HEK293 (cell line): ENCODE data around the gene GALNS.

Source experiments
- CTCF ChIA-PET: fragments of 350-600 bp; formaldehyde crosslinking; extraction: SDS; loops from one replicate; lab custom pipeline; 2021; ENCODE audit warnings: antibody characterized with exemption; lab: Yijun Ruan, JAX
- POLR2A ChIA-PET: fragments of 300-600 bp; formaldehyde crosslinking; extraction: SDS; loops from one replicate; lab custom pipeline; 2020; ENCODE audit warnings: antibody characterized with exemption, inconsistent platforms; lab: Yijun Ruan, JAX
- H3K27ac ChIP-seq: fragments of 200-500 bp; sonication (Bioruptor generic); 2 replicates; pipeline ENCODE4 v1.5.1; 2014; ENCODE audit warnings: low read depth, low read length, control low read depth, inconsistent platforms; ENCODE audit errors: extremely low read depth
- H3K36me3 ChIP-seq, 2 experiments: fragments of 200-500 bp in 1 of 2; sonication (Bioruptor generic) in 1 of 2; 1 replicate in 1 of 2; 2 replicates in 1 of 2; pipeline ENCODE4 v1.5.1; 2014 to 2017; ENCODE audit warnings: inconsistent platforms in 2 of 2, low read length in 2 of 2; ENCODE audit not compliant: control insufficient read depth in 2 of 2, insufficient read depth in 1 of 2
- H3K4me1 ChIP-seq: fragments of 200-500 bp; sonication (Bioruptor generic); 2 replicates; pipeline ENCODE4 v1.5.1; 2014; ENCODE audit warnings: mild to moderate bottlenecking, low read length, inconsistent platforms; ENCODE audit not compliant: control insufficient read depth, insufficient read depth
- H3K4me3 ChIP-seq: 2 replicates; pipeline ENCODE4 v1.5.1; 2011; ENCODE audit warnings: low read depth, mild to moderate bottlenecking, control low read depth, low read length, moderate library complexity
- H3K9me3 ChIP-seq: fragments of 200-500 bp; sonication (Bioruptor generic); 2 replicates; pipeline ENCODE4 v1.5.1; 2014; ENCODE audit warnings: low read depth, low read length, inconsistent platforms; ENCODE audit not compliant: control insufficient read depth, insufficient read depth
- EGR2 ChIP-seq: fragments of 450-650 bp; formaldehyde crosslinking; IDR thresholded peaks from 2 replicates; pipeline ENCODE4 v1.5.1; 2016; ENCODE audit warnings: low read depth, missing biosample characterization, missing genetic modification characterization
- IKZF3 ChIP-seq: fragments of 450-650 bp; IDR thresholded peaks from 2 replicates; pipeline ENCODE4 v1.5.0; 2018; ENCODE audit warnings: missing biosample characterization, mild to moderate bottlenecking, missing genetic modification characterization, moderate library complexity
- SCRT2 ChIP-seq: fragments of 450-650 bp; formaldehyde crosslinking; IDR thresholded peaks from 2 replicates; pipeline ENCODE4 v1.5.1; 2016; ENCODE audit warnings: missing biosample characterization, missing genetic modification characterization
- SP2 ChIP-seq: fragments of 450-650 bp; formaldehyde crosslinking; IDR thresholded peaks from 2 replicates; pipeline ENCODE4 v1.5.1; 2016; ENCODE audit warnings: missing biosample characterization, missing genetic modification characterization
- TSHZ1 ChIP-seq: fragments of 450-650 bp; formaldehyde crosslinking; IDR thresholded peaks from 2 replicates; pipeline ENCODE4 v1.5.1; 2016; ENCODE audit warnings: missing biosample characterization, missing genetic modification characterization, borderline replicate concordance
- ZBTB20 ChIP-seq: fragments of 450-650 bp; formaldehyde crosslinking; IDR thresholded peaks from 2 replicates; pipeline ENCODE4 v1.5.1; 2016; ENCODE audit warnings: missing biosample characterization, missing genetic modification characterization
- ZBTB48 ChIP-seq: fragments of 450-650 bp; formaldehyde crosslinking; IDR thresholded peaks from 2 replicates; pipeline ENCODE4 v1.5.1; 2016; ENCODE audit warnings: missing biosample characterization, missing genetic modification characterization
- ZEB2 ChIP-seq: fragments of 450-650 bp; formaldehyde crosslinking; IDR thresholded peaks from 2 replicates; pipeline ENCODE4 v1.5.1; 2016; ENCODE audit warnings: missing biosample characterization, missing genetic modification characterization
- ZIC2 ChIP-seq: fragments of 450-650 bp; formaldehyde crosslinking; IDR thresholded peaks from 2 replicates; pipeline ENCODE4 v1.5.1; 2016; ENCODE audit warnings: missing biosample characterization, missing genetic modification characterization
- ZNF133 ChIP-seq: fragments of 450-650 bp; formaldehyde crosslinking; IDR thresholded peaks from 2 replicates; pipeline ENCODE4 v1.5.1; 2016; ENCODE audit warnings: missing biosample characterization, missing genetic modification characterization
- ZNF146 ChIP-seq: fragments of 450-650 bp; formaldehyde crosslinking; IDR thresholded peaks from 2 replicates; pipeline ENCODE4 v1.5.1; 2016; ENCODE audit warnings: missing biosample characterization, missing genetic modification characterization
- ZNF174 ChIP-seq: fragments of 450-650 bp; formaldehyde crosslinking; IDR thresholded peaks from 2 replicates; pipeline ENCODE4 v1.5.0; 2017; ENCODE audit warnings: missing biosample characterization, mild to moderate bottlenecking, missing genetic modification characterization
- ZNF23 ChIP-seq: fragments of 450-650 bp; formaldehyde crosslinking; IDR thresholded peaks from 2 replicates; pipeline ENCODE4 v1.5.1; 2016; ENCODE audit warnings: missing biosample characterization, missing genetic modification characterization, borderline replicate concordance
- ZNF324 ChIP-seq: fragments of 450-650 bp; formaldehyde crosslinking; IDR thresholded peaks from 2 replicates; pipeline ENCODE4 v1.5.1; 2016; ENCODE audit warnings: missing biosample characterization, missing genetic modification characterization
- ZNF366 ChIP-seq: fragments of 450-650 bp; formaldehyde crosslinking; conservative IDR thresholded peaks from 2 replicates; pipeline ENCODE4 v1.5.1; 2016; ENCODE audit warnings: missing biosample characterization, missing genetic modification characterization
- ZNF398 ChIP-seq: fragments of 450-650 bp; formaldehyde crosslinking; IDR thresholded peaks from 2 replicates; pipeline ENCODE4 v1.5.1; 2017; ENCODE audit warnings: missing biosample characterization, missing genetic modification characterization
- ZNF404 ChIP-seq: fragments of 450-650 bp; formaldehyde crosslinking; IDR thresholded peaks from 2 replicates; pipeline ENCODE4 v1.5.1; 2017; ENCODE audit warnings: missing biosample characterization, missing genetic modification characterization
- ZNF449 ChIP-seq: fragments of 450-650 bp; formaldehyde crosslinking; IDR thresholded peaks from 2 replicates; pipeline ENCODE4 v1.5.1; 2017; ENCODE audit warnings: missing biosample characterization, mild to moderate bottlenecking, missing genetic modification characterization, moderate library complexity
- ZNF580 ChIP-seq: fragments of 450-650 bp; formaldehyde crosslinking; IDR thresholded peaks from 2 replicates; pipeline ENCODE4 v1.5.1; 2016; ENCODE audit warnings: missing biosample characterization, missing genetic modification characterization
- ZNF692 ChIP-seq: fragments of 450-650 bp; formaldehyde crosslinking; IDR thresholded peaks from 2 replicates; pipeline ENCODE4 v1.5.1; 2016; ENCODE audit warnings: missing biosample characterization, missing genetic modification characterization
- ZNF837 ChIP-seq: fragments of 450-650 bp; formaldehyde crosslinking; IDR thresholded peaks from 2 replicates; pipeline ENCODE4 v1.5.1; 2016; ENCODE audit warnings: missing biosample characterization, missing genetic modification characterization

The GALNS gene

GRCh38 chr16:88810912-88811768 lies 45.6 kb downstream of the GALNS start (continued):
- TF ChIP-seq ZNF449 (tag by site-specific recombination) (0 out of 2 replicates have a peak, but pooled peaks have one; percentile 12), ZNF692 (tag by site-specific recombination) (peak; percentile 35; the same call in 1 of the 2 replicates), ZNF146 (tag by site-specific recombination) (peak; percentile 20; the same call in 1 of the 2 replicates), ZNF837 (tag by site-specific recombination) (0 out of 2 replicates have a peak, but pooled peaks have one; percentile 77), ZIC2 (peak; percentile 18; the same call in 1 of the 2 replicates)

GRCh38 chr16:88810166-88810911 lies 46.4 kb downstream of the GALNS start:
- H3K4me3 ChIP-seq: peak overlapping the region; percentile 66
- H3K27ac ChIP-seq: peak overlapping the region; percentile 87
- ChIA-PET CTCF (interaction anchor here (0.5 to 3.3 kb wide), 4 partner anchors 26 to 493 kb away, joined by 3 to 25 read pairs (median 3); no protein-coding TSS in a partner anchor), POLR2A (interaction anchor here (0.5 to 5.2 kb wide), 17 partner anchors 10 to 704 kb away, joined by 3 to 33 read pairs (median 6); partner anchors contain the start of genes CDH15, GALNS, TRAPPC2L and ZNF778)
- H3K9me3 ChIP-seq: no peaks in the 10 kb centered on the region
- peaks cover 0 to 58% of the 10 kb centered on the region in 2 experiments; a peak in 1 of 3 replicates for H3K36me3 ChIP-seq
- H3K4me1 ChIP-seq: peaks cover 3% of the 10 kb centered on the region; the same call in 1 of the 2 replicates
- TF ChIP-seq ZNF692 (tag by site-specific recombination) (0 out of 2 replicates have a peak, but pooled peaks have one; percentile 56), SP2 (no peak), ZNF580 (peak; percentile 44; the same call in 1 of the 2 replicates), ZBTB20 (no peak), TSHZ1 (tag by site-specific recombination) (no peak), IKZF3 (tag by site-specific recombination) (peak; percentile 68), ZNF23 (tag by site-specific recombination) (no peak), ZNF174 (tag by site-specific recombination) (no peak), ZBTB48 (tag by site-specific recombination) (peak; percentile 72), ZNF404 (tag by site-specific recombination) (no peak), ZEB2 (tag by site-specific recombination) (peak; percentile 80), EGR2 (tag by site-specific recombination) (no peak), ZNF366 (no peak), ZNF324 (no peak), ZNF133 (tag by site-specific recombination) (no peak), SCRT2 (no peak), ZNF398 (tag by site-specific recombination) (0 out of 2 replicates have a peak, but pooled peaks have one; percentile 16)
